Spinal cord (tissue), 10 donors: ENCODE results near the gene ADO. TPM values are rescaled to one million over a fixed set of nuclear protein-coding genes. Genes with fewer than 3 reads are reported as not detected.

Source experiments
- DNase-seq, 6 donors: peaks; one replicate each; pipeline versions ENCODE4 v3.0.0 to v3.0.0-alpha.2; 2013 to 2015; ENCODE audit warnings: low spot score in 6 of 6, low read depth in 4 of 6
- H3K27ac ChIP-seq: one replicate; pipeline ENCODE4 v1.5.1; 2013; ENCODE audit warnings: low read depth, low read length, control low read depth
- H3K27me3 ChIP-seq: one replicate; pipeline ENCODE4 v1.6.1; 2013; ENCODE audit warnings: low read length; ENCODE audit not compliant: control insufficient read depth, insufficient read depth
- H3K36me3 ChIP-seq: one replicate; pipeline ENCODE4 v1.6.1; 2013; ENCODE audit warnings: low read length; ENCODE audit not compliant: control insufficient read depth, insufficient read depth
- H3K4me1 ChIP-seq: one replicate; pipeline ENCODE4 v1.6.1; 2013; ENCODE audit warnings: low read length; ENCODE audit not compliant: control insufficient read depth, insufficient read depth
- H3K4me3 ChIP-seq: one replicate; pipeline ENCODE4 v1.5.1; 2013; ENCODE audit warnings: low read depth, low read length, control low read depth
- H3K9me3 ChIP-seq: one replicate; pipeline ENCODE4 v1.6.1; 2013; ENCODE audit warnings: low read length; ENCODE audit not compliant: control insufficient read depth, insufficient read depth
- WGBS: methylation state at CpG from one replicate; pipeline ENCODE4 v1.1.5; 2013; ENCODE audit warnings: missing lambda C conversion rate; ENCODE audit not compliant: insufficient coverage; 5-methylcytosine and 5-hydroxymethylcytosine counted together
- long read RNA-seq, 4 donors: transcript quantifications; one replicate each; lab custom pipeline, GENCODE V29; 2026
- polyA plus RNA-seq, 2 donors: library from polyadenylated mRNA; unstranded; fragments of 120-200 nt; gene quantifications; one replicate each; pipeline ENCODE4 v1.2.1, GENCODE V29; 2013; ENCODE audit not compliant: insufficient read length in 2 of 2
- total RNA-seq, 2 donors: library from RNA; depleted of rRNA in 1 of 2; stranded (reverse); fragments of 120-200 nt in 1 of 2; fragments of >200 nt in 1 of 2; gene quantifications; one replicate each; pipeline versions ENCODE4 v1.2.3 to v1.2.4, GENCODE V29; 2013 to 2014
- donor health status: healthy.

Gene ADO
- total RNA-seq (10 to 100 TPM; 32.3 to 47.5 TPM), polyA plus RNA-seq (10 to 100 TPM; 40.6 to 53.5 TPM)
- long read RNA-seq, donor 1, transcript ADO-201 (1 exons, 3,627 nt): major isoform, 48 of 48 reads
- long read RNA-seq, donor 1, partial matches to known transcripts: 0 of 48 reads
- long read RNA-seq, donor 1, other reads (novel, unspliced or antisense): 0 of 48 reads
- long read RNA-seq, donor 2, transcript ADO-201 (1 exons, 3,627 nt): major isoform, 30 of 30 reads
- long read RNA-seq, donor 2, partial matches to known transcripts: 0 of 30 reads
- long read RNA-seq, donor 2, other reads (novel, unspliced or antisense): 0 of 30 reads
- long read RNA-seq, donor 3, transcript ADO-201 (1 exons, 3,627 nt): major isoform, 25 of 25 reads
- long read RNA-seq, donor 3, partial matches to known transcripts: 0 of 25 reads
- long read RNA-seq, donor 3, other reads (novel, unspliced or antisense): 0 of 25 reads
- long read RNA-seq, donor 4, transcript ADO-201 (1 exons, 3,627 nt): major isoform, 23 of 23 reads
- long read RNA-seq, donor 4, partial matches to known transcripts: 0 of 23 reads
- long read RNA-seq, donor 4, other reads (novel, unspliced or antisense): 0 of 23 reads

- Histone ChIP-seq H3K36me3 (no peaks in the 10 kb centered on the region), H3K27ac (peak within 1 kb of the TSS; percentile 97), H3K27me3 (peaks cover 2% of the 10 kb centered on the region), H3K4me3 (peak within 1 kb of the TSS; percentile 69), H3K4me1 (peaks cover 7% of the 10 kb centered on the region), H3K9me3 (no peaks in the 10 kb centered on the region)
- WGBS: under 1% methylated on average over 86 of the region's 87 CpGs
- peak; percentile 83 to 98 (median 88) for DNase-seq
Observed at GRCh38 chr10:62804356-62805230, at the start of gene ADO. Gene ADO, plus strand, starts transcription at chr10:62804720. Its CDS starts 340 bp downstream, at chr10:62805060.

- WGBS: 94% methylated on average over 1 of the region's 1 CpG
- H3K36me3 ChIP-seq: no peaks in the 10 kb centered on the region
- H3K4me3 ChIP-seq: no peak overlapping the region
Observed at GRCh38 chr10:62754963-62755362, 49.6 kb upstream of the ADO start.

GRCh38 chr10:62755662-62756653, 48.6 kb upstream of the ADO start:
- Histone ChIP-seq H3K4me3 (no peak overlapping the region), H3K27ac (no peak overlapping the region), H3K27me3 (no peaks in the 10 kb centered on the region), H3K36me3 (no peaks in the 10 kb centered on the region), H3K9me3 (no peaks in the 10 kb centered on the region), H3K4me1 (no peaks in the 10 kb centered on the region)
- 67% methylated on average over 1 of the region's 8 CpGs for WGBS
- DNase-seq: no peak

More at GRCh38 chr10:62754963-62755362, 49.6 kb upstream of the ADO start:
- Histone ChIP-seq H3K27me3 (no peaks in the 10 kb centered on the region), H3K27ac (no peak overlapping the region), H3K9me3 (no peaks in the 10 kb centered on the region), H3K4me1 (no peaks in the 10 kb centered on the region)
- DNase-seq: no peak

- Histone ChIP-seq H3K9me3 (no peaks in the 10 kb centered on the region), H3K36me3 (no peaks in the 10 kb centered on the region), H3K27ac (no peak overlapping the region), H3K4me3 (no peak overlapping the region), H3K4me1 (no peaks in the 10 kb centered on the region), H3K27me3 (no peaks in the 10 kb centered on the region)
- no peak for DNase-seq
- 87% methylated on average over 2 of the region's 5 CpGs for WGBS
Observed at GRCh38 chr10:62759599-62760175, 44.8 kb upstream of the ADO start.

GRCh38 chr10:62760401-62760800, 44.1 kb upstream of the ADO start:
- H3K4me1 ChIP-seq: no peaks in the 10 kb centered on the region
- no peaks in the 10 kb centered on the region for H3K9me3 ChIP-seq
- H3K36me3 ChIP-seq: no peaks in the 10 kb centered on the region
- H3K27me3 ChIP-seq: no peaks in the 10 kb centered on the region
- H3K27ac ChIP-seq: peak overlapping the region; percentile 42
- WGBS: 42% methylated on average over 13 of the region's 14 CpGs
- H3K4me3 ChIP-seq: no peak overlapping the region
- DNase-seq: peak in 1 of 6 donors; percentile 21

GRCh38 chr10:62761115-62761514, 43.4 kb upstream of the ADO start:
- WGBS: 69% methylated on average over 2 of the region's 3 CpGs
- Histone ChIP-seq H3K4me3 (no peak overlapping the region), H3K27me3 (no peaks in the 10 kb centered on the region), H3K4me1 (no peaks in the 10 kb centered on the region), H3K9me3 (no peaks in the 10 kb centered on the region), H3K27ac (no peak overlapping the region), H3K36me3 (no peaks in the 10 kb centered on the region)
- DNase-seq: no peak

GRCh38 chr10:62763155-62763554, 41.4 kb upstream of the ADO start:
- Histone ChIP-seq H3K27ac (no peak overlapping the region), H3K4me3 (no peak overlapping the region), H3K36me3 (no peaks in the 10 kb centered on the region), H3K27me3 (no peaks in the 10 kb centered on the region), H3K9me3 (no peaks in the 10 kb centered on the region), H3K4me1 (no peaks in the 10 kb centered on the region)
- WGBS: 87% methylated on average over 4 of the region's 4 CpGs
- DNase-seq: no peak

GRCh38 chr10:62764011-62764410, 40.5 kb upstream of the ADO start:
- Histone ChIP-seq H3K27me3 (no peaks in the 10 kb centered on the region), H3K27ac (no peak overlapping the region), H3K9me3 (no peaks in the 10 kb centered on the region), H3K4me1 (no peaks in the 10 kb centered on the region), H3K36me3 (no peaks in the 10 kb centered on the region), H3K4me3 (no peak overlapping the region)
- DNase-seq: no peak
- 100% methylated on average over 2 of the region's 4 CpGs for WGBS
